Left renal pelvis (tissue), 4 donors: ENCODE measurements around the gene CFAP92. TPM values are rescaled to one million over a fixed set of nuclear protein-coding genes. Genes with fewer than 3 reads are reported as not detected.
"Not testable (repeated sequence)": the region's sequence is repeated elsewhere in the genome, so short reads cannot be mapped to it uniquely, and the experiment has no call there.

Source experiments
- DNase-seq, 4 donors: peaks; one replicate each; pipeline ENCODE4 v3.0.0-alpha.2; 2013; ENCODE audit warnings: low read depth in 4 of 4, low spot score in 3 of 4
- polyA plus RNA-seq, 4 donors: library from polyadenylated mRNA; unstranded; fragments of 120-200 nt; gene quantifications; one replicate each; pipeline ENCODE4 v1.2.1, GENCODE V29; 2013; ENCODE audit not compliant: insufficient read length in 4 of 4

CFAP92 gene
- polyA plus RNA-seq, 4 donors, result 0.56 to 1.7 (median 1.5) TPM

GRCh38 chr3:128942161-128942952 lies 51.5 kb downstream of the CFAP92 start:
- no peak for DNase-seq

GRCh38 chr3:128940252-128940651 lies 53.6 kb downstream of the CFAP92 start:
- DNase-seq, result no peak

GRCh38 chr3:128936341-128936740 lies 57.5 kb downstream of the CFAP92 start:
- DNase-seq, result no peak

GRCh38 chr3:128935922-128936321 lies 58.0 kb downstream of the CFAP92 start:
- DNase-seq, result no peak

GRCh38 chr3:128933922-128934253 lies 60.0 kb downstream of the CFAP92 start:
- DNase-seq, result no peak

- no peak for DNase-seq
Observed at GRCh38 chr3:128933213-128933921, 60.5 kb downstream of the CFAP92 start.

GRCh38 chr3:128932516-128933212 lies 61.2 kb downstream of the CFAP92 start:
- DNase-seq, result no peak

- DNase-seq, result no peak
Observed at GRCh38 chr3:128931046-128931445, 62.8 kb downstream of the CFAP92 start.

- DNase-seq, result no peak
Observed at GRCh38 chr3:128929364-128929763, 64.5 kb downstream of the CFAP92 start.

GRCh38 chr3:128923986-128924385 lies 69.9 kb downstream of the CFAP92 start:
- DNase-seq, result not testable (repeated sequence)

- no peak for DNase-seq
Observed at GRCh38 chr3:128923576-128923975, 70.3 kb downstream of the CFAP92 start.

GRCh38 chr3:128922804-128923459 lies 70.9 kb downstream of the CFAP92 start:
- DNase-seq, result no peak

- DNase-seq, result no peak
Observed at GRCh38 chr3:128919988-128920387, 73.9 kb downstream of the CFAP92 start.

GRCh38 chr3:128917291-128917690 lies 76.6 kb downstream of the CFAP92 start:
- no peak for DNase-seq

- DNase-seq, result no peak
Observed at GRCh38 chr3:128914966-128915645, 78.8 kb downstream of the CFAP92 start.

- no peak for DNase-seq
Observed at GRCh38 chr3:128911911-128912310, 82.0 kb downstream of the CFAP92 start.

- no peak for DNase-seq
Observed at GRCh38 chr3:128910006-128910405, 83.9 kb downstream of the CFAP92 start.

GRCh38 chr3:128908951-128909350 lies 84.9 kb downstream of the CFAP92 start:
- DNase-seq, result no peak

GRCh38 chr3:128907706-128908445 lies 86.0 kb downstream of the CFAP92 start:
- DNase-seq, result no peak
